DMS79 (cell line): ENCODE data around the gene TAF7L.
"Not testable (repeated sequence)": the region's sequence is repeated elsewhere in the genome, so short reads cannot be mapped to it uniquely, and the experiment has no call there.

Experiments
- DNase-seq: peaks from one replicate; lab custom pipeline; 2025; lab: John Stamatoyannopoulos, UW

Gene TAF7L

DNA sequence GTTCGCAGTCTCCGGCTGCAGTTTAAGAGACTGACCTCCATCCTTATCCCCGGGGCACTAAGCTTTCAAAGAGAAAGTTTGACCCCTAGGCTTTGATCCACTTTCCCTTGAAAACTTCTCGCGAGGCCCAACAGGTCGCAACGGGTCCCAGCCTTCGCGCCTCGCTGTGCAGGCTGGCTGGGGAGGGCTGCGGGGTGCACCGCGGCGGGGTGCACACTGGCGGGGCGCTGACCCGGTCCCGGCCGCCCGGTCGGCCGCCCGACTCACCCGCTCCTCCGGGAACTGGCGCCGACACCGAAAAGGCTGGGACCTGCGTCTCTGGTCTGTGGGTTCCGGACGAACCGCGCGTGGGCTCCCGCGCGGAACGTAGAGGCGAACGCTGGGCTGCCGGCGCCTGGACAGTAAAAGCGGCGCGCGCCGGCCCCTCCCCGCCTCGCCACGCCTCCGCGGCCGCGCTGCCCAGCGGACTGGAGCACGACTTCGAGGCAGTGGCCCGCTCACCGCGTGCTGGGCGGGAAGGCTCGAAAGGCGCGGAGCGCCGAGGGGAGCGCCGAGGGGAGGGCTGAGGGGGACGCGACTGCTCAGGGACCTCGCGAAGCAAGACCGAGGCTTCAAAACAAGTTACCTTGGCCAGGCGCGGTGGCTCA lies at the start of gene TAF7L:
TAF7L (minus strand) TSS at position 378 of the 647 bp plus-strand sequence. CDS start 3,791 bp downstream, outside the sequence.
- no peak for DNase-seq

- no peak for DNase-seq
Measured at GRCh38 chrX:101337776-101338271, 46.7 kb upstream of the TAF7L start.

DNA sequence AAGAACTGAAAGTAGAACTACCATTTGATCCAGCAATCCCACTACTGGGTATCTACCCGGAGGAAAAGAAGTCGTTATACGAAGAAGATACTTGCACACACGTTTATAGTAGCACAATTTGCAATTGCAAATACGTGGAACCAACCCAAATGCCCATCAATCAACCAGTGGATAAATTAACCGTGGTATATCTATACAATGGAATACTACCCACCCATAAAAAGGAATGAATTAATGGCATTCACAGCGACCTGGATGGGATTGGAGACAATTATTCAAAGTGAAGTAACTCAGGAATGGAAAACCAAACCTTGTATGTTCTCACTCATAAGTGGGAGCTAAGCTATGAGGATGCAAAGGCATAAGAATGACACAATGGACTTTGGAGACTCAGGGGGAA lies 43.2 kb upstream of the TAF7L start:
- DNase-seq = not testable (repeated sequence)

DNA sequence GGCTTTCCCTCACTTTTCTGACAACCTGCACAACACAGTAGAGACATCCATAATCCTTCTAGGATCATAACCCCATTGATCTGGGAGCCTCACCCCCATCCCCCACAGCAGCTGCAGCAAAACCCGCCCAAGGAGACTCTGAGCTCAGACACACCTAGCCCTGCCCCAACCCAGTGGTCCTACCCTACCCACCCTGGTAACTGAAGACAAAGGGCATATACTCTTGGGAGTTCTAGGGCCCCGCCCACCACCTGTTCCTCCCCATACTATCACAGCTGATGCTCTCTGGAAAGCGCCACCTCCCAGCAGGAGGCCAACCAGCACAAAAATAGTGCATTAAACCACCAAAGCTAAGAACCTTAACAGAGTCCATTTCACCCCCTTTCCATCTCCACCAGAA lies 35.5 kb upstream of the TAF7L start:
- not testable (repeated sequence) for DNase-seq

GRCh38 chrX:101303790-101304189 lies 12.7 kb upstream of the TAF7L start:
- DNase-seq = no peak

- DNase-seq = not testable (repeated sequence)
Measured at GRCh38 chrX:101295603-101296002, 4.5 kb upstream of the TAF7L start.

- DNase-seq = no peak
Measured at GRCh38 chrX:101287402-101287801, 3.7 kb downstream of the TAF7L start.

GRCh38 chrX:101276238-101276637 lies 14.9 kb downstream of the TAF7L start:
- DNase-seq = no peak

DNA sequence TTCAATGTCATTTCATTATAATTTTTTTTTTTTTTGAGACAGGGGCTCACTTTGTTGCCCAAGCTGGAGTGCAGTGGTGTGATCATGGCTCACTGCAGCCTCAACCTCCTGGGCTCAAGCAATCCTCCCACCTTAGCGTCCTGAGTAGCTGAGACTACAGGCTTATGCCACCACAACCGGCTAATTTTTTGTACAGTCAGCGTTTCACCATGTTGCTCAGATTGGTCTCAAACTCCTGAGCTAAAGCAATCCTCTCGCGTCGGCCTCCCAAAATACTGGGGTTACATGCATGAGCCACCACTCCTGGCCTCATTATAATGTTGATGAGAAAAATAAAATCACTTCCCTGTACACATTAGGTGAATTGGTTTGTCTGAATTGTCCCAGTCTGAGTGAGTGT lies 16.9 kb downstream of the TAF7L start:
- no peak for DNase-seq

DNA sequence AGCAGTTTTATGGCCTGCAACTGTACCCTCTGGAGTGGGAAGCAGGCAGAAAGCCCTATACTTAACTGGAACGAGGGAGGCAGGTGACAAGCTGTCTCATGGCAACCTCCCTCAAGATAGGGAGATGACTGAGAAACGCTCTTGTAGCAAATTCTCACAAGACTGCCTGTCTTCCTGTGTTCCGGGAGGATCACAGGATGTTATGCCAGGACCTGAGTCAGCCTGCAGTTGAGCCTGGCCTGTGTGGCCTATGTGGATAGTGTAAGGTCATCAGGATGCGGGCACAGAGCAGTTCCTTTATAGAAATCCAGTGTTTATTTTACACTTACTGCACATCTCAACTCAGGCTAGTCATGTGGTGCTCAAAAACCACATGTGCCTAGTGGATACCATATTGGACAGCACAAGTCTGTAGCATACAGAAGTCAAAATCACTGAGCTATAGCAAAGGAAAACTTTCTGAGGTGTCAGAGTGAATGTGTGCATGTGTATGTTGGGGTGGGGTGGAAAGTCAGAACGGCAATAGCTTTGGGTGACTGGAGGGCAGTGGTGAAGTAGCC lies 25.2 kb downstream of the TAF7L start:
- no peak for DNase-seq

DNA sequence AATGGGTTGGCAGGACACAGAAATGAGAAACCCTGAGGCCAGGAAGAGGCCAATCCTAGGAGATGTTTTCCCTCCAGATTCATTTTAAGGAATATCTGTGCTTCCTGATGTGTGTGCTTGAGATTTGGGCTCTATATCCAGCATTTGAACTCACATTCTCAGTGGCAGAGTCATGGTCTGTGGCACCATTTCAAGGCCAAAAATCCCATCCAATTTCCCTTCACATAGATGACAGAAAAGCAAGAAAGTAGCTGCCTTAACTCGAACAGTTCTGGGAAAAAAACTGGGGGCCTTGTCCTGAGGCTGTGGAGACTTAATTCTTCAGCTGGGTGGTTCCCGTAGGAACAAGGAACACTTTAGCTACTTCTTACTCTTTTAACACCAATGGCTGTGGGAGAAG lies 27.4 kb downstream of the TAF7L start:
- DNase-seq = no peak

DNA sequence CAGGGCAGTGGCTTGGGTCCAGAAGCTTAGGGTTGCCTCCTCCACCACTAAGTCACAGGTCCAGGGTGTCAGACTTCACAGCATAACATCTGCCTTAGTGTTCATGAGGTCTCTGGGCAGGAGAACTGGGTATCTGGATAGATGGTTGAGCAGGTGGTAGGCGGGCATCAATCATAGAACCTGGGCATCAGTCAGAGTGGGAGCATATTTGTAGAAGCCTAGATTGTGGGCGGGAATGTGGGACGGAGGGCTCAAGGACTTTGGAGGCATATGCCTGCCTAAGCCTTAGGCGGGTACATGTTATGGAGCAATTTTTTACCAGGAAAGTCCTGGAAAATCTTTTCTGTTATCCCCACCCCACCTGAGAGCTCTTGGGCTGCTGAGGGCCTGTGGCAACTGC lies 28.5 kb downstream of the TAF7L start:
- no peak for DNase-seq

GRCh38 chrX:101260435-101260834 lies 30.7 kb downstream of the TAF7L start:
- no peak for DNase-seq

DNA sequence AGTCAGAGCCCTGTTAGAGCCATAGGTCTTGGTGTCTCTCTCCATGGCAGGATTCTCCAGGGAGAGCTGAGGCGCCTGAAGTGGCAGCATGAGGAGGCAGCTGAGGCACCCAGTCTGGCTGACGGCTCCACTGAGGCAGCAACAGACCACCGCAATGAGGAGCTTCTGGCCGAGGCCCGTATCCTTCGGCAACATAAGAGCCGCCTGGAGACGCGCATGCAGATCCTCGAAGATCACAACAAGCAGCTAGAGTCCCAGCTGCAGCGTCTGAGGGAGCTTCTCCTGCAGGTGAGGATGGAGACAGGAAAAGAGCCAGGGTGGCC lies 32.9 kb downstream of the TAF7L start:
- DNase-seq = no peak

- DNase-seq = no peak
Measured at GRCh38 chrX:101257448-101258258, 33.5 kb downstream of the TAF7L start.

DNA sequence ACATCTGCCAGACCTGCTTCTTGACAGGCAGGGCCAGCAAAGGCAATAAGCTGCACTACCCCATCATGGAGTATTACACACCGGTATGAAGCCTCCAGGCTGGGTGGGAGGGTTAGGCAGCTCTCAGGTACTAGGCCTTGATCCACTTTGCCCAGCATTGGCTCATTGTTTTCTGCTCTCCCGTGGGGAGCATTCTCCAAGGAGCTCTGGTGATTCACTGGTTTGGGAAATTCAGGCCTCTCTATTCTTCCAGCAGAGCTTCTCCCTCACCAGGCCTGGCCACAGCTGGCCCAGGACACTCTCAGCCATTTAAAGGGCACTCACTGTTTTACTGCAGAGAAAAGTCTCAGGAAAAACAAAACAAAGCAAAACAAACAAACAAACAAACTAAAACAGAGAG lies 38.5 kb downstream of the TAF7L start:
- no peak for DNase-seq

GRCh38 chrX:101241531-101241930 lies 49.6 kb downstream of the TAF7L start:
- DNase-seq = no peak

GRCh38 chrX:101237041-101237440 lies 54.1 kb downstream of the TAF7L start:
- no peak for DNase-seq

- DNase-seq = no peak
Measured at GRCh38 chrX:101232316-101232715, 58.8 kb downstream of the TAF7L start.

GRCh38 chrX:101231080-101231479 lies 60.1 kb downstream of the TAF7L start:
- DNase-seq = no peak

GRCh38 chrX:101230636-101231035 lies 60.5 kb downstream of the TAF7L start:
- no peak for DNase-seq

GRCh38 chrX:101229170-101229569 lies 62.0 kb downstream of the TAF7L start:
- no peak for DNase-seq

DNA sequence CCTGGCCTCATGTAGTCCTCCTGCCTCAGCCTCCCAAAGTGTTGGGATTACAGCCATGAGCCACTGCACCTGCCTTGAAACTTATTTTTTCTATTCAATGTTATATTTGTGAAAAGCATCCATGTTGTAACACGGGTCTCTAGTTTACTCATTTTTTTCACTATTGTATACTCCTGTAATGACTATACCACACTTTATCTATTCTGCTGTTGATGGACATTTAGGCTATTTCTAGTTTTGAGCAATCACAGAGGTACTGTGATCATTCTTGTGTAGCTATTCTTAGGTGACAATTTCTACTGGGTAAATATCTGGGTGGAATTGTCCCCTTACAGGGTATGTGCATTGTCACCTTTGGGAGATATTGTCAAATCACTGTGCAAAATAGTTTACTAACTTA lies 67.9 kb downstream of the TAF7L start:
- DNase-seq = no peak
